Neural progenitor cell (in vitro differentiated cells): ENCODE measurements around the gene ZNF83.

Source experiments
- EZH2 ChIP-seq: fragments of 200-600 bp; sonication (generic); IDR thresholded peaks from 2 replicates; pipeline ENCODE4 v1.6.1; 2017; ENCODE audit warnings: antibody characterized with exemption, mild to moderate bottlenecking, moderate library complexity
- EZH2phosphoT487 ChIP-seq: fragments of 200-600 bp; sonication (generic); IDR thresholded peaks from 2 replicates; pipeline ENCODE4 v1.6.1; 2017; ENCODE audit warnings: antibody characterized with exemption
- TF ChIP-seq, protein P1 (sequence below): fragments of 200-600 bp; sonication (generic); IDR thresholded peaks from 2 replicates; pipeline ENCODE4 v1.5.1; 2017; ENCODE audit warnings: antibody characterized with exemption, mild to moderate bottlenecking

GRCh38 chr19:52659013-52659412 is 20.9 kb upstream of the ZNF83 start:
- TF ChIP-seq, protein P1, sequence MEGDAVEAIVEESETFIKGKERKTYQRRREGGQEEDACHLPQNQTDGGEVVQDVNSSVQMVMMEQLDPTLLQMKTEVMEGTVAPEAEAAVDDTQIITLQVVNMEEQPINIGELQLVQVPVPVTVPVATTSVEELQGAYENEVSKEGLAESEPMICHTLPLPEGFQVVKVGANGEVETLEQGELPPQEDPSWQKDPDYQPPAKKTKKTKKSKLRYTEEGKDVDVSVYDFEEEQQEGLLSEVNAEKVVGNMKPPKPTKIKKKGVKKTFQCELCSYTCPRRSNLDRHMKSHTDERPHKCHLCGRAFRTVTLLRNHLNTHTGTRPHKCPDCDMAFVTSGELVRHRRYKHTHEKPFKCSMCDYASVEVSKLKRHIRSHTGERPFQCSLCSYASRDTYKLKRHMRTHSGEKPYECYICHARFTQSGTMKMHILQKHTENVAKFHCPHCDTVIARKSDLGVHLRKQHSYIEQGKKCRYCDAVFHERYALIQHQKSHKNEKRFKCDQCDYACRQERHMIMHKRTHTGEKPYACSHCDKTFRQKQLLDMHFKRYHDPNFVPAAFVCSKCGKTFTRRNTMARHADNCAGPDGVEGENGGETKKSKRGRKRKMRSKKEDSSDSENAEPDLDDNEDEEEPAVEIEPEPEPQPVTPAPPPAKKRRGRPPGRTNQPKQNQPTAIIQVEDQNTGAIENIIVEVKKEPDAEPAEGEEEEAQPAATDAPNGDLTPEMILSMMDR = no peak
- TF ChIP-seq EZH2 = no peak
- TF ChIP-seq EZH2phosphoT487 = no peak
